GM12864 (cell line): ENCODE data around the gene RNF6.

Experiments used
- DNase-seq: peaks from one replicate; pipeline ENCODE4 v3.0.0-alpha.2; 2011; ENCODE audit warnings: low read depth
- H3K4me3 ChIP-seq: 2 replicates; pipeline ENCODE4 v1.5.1; 2011; ENCODE audit warnings: mild to moderate bottlenecking, low read depth, low read length, control low read depth
- CTCF ChIP-seq: IDR thresholded peaks from 2 replicates; pipeline ENCODE4 v1.5.1; 2011; ENCODE audit warnings: low read depth, mild to moderate bottlenecking, moderate library complexity, low read length, control low read depth, inconsistent platforms; ENCODE audit errors: missing control alignments

The RNF6 gene

GRCh38 chr13:26221721-26222519 is at the start of gene RNF6:
TSS of gene RNF6 (minus strand) at chr13:26222314. CDS start at chr13:26219649, 2,665 bp downstream.
- peak within 1 kb of the TSS; percentile 98 for H3K4me3 ChIP-seq
- DNase-seq = peak; percentile 97
- no peak for TF ChIP-seq CTCF

GRCh38 chr13:26270707-26271106 is 48.6 kb upstream of the RNF6 start:
- no peak overlapping the region for H3K4me3 ChIP-seq
- DNase-seq = no peak
- TF ChIP-seq CTCF = no peak

- TF ChIP-seq CTCF = no peak
- H3K4me3 ChIP-seq = no peak overlapping the region
- DNase-seq = no peak
Observed at GRCh38 chr13:26266311-26266710, 44.2 kb upstream of the RNF6 start.

- TF ChIP-seq CTCF = no peak
- no peak for DNase-seq
- H3K4me3 ChIP-seq = no peak overlapping the region
Observed at GRCh38 chr13:26262156-26262555, 40.0 kb upstream of the RNF6 start.

GRCh38 chr13:26259634-26260033 is 37.5 kb upstream of the RNF6 start:
- H3K4me3 ChIP-seq = no peak overlapping the region
- TF ChIP-seq CTCF = no peak
- DNase-seq = no peak

GRCh38 chr13:26257049-26257448 is 34.9 kb upstream of the RNF6 start:
- TF ChIP-seq CTCF = no peak
- no peak overlapping the region for H3K4me3 ChIP-seq
- DNase-seq = no peak
